CD4-positive, alpha-beta T cell treated with Interleukin-15 for 4 hours (primary cell): ENCODE data around the gene SFT2D3.

Experiments used
- DNase-seq: peaks from one replicate; pipeline ENCODE4 v3.0.0-alpha.2; 2020; ENCODE audit warnings: low spot score

Gene SFT2D3

DNA sequence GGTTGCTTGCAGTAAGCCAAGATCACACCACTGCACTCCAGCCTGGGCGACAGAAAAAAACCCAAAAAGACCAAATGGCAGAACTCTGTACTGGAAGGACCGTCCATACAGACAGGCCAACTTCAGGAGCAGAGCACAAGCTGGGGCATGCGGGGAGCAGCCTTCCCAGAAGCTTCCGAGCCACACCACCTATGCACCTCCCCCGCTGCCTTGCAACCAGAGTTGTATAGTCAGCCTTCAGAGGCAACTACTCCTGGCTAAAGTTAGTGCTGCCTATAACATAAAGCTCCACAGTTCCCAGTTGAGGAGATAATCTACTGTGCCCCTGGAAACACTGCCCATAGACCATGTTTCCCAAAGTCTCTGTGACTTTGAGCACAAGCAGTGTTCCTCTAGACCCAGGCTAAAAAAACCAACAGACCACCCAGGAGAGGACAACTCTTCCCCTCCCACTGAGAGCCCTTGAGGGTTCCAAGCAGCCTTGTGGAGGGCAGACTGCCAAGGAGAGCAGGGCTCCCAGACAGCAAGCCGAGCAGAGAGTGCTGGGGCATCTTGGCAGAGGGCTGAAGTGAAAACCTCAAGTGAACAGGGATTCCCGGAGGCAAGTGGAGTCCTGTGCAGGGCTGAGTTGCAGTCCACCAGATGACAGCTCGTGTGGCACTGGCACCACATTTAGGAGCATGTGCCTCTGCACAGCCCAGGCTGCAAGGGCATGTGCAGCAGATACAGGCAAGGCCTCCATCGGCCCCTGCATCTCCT, 6.8 kb downstream of the SFT2D3 start:
- no peak for DNase-seq

DNA sequence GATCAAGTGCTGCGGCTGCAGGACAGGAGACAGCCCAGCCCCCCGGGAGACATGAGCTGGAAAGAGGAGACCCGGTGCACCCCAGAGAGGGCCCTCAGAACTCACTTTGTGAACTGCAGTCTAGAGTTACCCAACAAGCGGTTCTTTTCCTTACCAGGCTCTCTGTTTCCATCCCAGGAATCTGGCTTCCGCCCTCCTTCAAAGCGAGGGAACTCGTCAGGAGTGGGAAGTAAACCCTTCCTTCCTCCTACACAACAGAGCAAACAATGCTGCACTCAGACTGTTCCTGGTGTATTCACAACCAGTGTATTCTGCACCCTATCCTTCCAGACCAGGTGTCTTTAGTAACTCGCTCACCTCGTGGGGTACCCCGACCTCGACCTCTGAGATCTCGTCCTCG, 8.0 kb downstream of the SFT2D3 start:
- DNase-seq = no peak

DNA sequence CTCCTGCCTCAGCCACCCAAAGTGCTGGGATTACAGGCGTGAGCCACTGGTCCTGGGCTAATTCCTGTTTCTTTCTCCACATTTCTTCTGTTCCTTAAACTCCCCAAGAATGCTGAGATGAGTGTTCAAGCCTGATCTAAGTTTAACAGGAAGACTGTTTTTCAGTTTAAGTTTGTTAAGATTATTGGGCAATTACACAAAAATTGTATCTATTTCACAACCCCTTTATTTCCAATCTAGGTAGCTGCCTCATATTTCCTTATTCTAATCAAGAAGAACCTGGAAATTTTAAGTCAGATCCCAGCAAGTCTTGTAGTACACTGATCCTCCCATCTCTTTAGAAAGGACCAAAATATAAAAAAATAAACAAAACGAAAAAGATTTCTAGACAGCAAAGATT, 11.7 kb downstream of the SFT2D3 start:
- DNase-seq = no peak

DNA sequence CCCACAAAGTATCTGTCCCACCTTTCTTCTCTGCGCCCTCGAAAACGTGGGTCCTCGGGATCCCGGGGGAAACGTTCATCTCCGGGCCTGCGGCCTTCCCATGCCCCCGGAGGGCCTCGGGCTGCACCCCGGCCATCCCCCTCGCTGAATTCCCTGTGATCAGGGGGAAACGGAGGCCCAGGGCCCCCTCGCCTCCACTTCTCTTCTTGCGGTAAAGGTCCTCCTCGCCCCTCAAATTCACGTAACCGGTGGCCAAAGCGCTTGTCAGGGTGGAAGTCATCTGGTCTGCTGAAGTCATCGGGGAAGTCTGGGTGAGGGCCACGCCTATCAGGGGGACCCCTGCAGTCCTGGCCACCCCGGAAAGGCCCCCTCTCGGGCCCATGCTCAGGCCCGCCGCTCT, 12.3 kb downstream of the SFT2D3 start:
- no peak for DNase-seq

DNA sequence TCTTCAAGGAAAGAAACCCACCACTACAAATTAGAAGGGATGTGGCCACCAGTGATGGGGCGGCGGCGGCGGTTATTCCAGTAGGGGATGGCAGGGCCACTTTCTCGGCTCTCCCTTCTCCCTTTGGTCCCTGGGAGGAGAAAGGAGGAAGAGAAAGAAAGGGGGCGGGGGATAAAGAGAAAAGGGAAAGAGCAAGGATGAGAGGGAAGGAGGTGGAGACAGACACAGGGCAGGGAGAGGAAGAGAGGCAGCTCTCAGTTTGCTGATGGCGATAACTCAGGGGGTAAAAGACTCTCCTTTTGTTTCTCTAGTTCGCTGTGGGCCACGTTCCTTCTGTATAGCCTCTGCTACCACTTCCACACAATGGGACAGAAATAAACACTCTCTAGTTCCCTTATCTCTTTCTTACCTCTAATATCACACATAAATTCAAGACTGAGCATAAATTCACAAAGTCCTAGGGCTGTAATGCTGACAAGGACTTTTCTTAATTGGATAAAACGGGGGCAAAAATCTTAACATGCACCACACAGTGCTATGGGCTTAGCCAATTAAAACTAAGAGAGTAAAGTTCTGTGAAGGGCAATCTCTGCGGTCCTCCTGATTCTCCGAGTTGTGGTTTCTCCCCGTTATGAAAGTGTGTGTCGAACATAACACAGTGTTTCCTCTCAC, 14.6 kb downstream of the SFT2D3 start:
- no peak for DNase-seq

DNA sequence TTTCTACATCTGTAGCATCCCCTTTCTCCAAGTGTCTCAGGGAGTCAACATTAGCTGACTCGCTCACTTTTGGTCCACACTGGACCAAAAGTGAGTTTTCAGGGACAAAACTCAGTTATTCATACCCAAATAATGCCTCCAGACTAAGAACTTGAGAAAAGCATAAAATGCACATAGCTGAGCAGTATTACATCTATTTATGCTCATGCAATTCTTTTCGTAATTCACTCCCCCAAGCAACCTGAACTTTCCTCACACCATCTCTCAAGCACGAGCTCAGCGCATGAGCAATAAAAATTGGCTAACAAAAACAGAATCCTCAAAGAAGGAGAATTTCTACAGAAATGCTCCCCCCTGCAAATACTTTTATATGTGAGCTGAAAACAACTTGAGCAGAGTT, 17.0 kb downstream of the SFT2D3 start:
- no peak for DNase-seq

DNA sequence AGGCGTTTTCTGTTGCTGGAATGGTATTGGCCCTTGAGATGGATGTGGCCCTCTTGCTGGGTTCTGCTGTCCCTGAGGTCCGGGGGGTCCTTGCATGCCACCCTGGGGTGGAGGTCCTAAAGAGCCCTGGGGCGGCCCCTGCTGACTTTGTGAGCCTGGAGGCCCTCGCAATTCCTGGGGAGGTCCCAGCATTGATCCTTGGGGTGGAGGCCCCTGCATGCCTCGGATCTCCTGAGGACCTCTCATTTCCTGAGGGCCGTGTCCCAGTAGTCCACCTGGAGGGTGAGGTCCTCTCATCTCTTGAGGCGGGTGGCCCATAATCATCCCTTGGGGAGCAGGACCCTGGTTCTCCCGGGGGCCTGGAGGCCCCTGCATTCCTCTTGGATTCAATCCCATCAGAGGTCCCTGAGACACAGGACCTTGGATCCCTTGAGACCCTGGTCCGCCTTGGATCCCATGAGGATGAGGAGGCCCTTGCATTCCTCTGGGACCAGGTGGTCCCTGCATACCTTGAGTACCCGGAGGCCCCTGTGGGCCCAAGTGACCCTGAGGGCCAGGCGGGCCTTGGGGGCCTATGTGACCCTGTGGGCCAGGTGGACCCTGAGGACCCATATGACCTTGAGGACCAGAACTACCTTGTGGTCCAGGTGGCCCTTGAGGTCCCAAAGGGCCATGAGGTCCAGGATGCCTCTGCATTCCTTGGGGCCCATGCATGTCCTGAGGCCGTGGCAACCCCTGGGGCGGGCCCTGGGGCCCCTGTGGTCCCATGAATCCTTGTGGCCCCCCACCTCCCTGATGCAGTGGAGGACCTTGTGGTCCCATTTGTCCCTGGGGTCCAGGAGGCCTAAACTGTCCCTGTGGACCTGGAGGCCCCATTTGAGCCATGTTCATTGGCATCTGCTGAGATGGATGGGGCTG, 18.3 kb downstream of the SFT2D3 start:
- DNase-seq = no peak

DNA sequence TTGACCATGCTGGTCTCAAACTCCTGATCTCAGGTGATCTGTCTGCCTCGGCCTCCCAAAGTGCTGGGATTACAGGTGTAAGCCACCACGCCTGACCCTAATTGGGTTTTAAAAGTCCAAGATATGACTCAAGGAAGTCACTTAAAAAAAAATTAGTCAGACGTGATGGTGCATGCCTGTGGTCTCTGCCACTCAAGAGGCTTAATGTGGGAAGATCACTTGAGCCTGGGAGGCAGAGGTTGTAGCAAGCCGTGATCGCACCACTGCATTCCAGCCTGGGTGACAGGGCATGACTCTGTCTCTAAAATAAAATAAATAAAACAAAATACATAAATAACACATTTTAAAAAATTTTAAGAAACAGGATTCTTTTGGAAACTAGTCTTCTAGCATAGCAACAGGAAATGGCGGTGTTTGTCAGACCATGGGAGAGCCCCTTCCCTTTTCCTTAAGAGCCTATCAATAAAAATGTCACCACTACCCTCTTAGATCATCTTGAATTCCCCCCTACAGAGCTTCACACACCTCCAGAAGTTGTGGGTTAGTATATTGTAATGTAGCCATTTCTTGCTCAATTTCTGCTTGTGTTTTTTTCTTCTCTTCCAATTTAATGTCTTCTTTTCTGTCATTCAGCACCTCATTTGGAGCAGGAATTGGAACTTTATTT, 20.1 kb downstream of the SFT2D3 start:
- DNase-seq = no peak

DNA sequence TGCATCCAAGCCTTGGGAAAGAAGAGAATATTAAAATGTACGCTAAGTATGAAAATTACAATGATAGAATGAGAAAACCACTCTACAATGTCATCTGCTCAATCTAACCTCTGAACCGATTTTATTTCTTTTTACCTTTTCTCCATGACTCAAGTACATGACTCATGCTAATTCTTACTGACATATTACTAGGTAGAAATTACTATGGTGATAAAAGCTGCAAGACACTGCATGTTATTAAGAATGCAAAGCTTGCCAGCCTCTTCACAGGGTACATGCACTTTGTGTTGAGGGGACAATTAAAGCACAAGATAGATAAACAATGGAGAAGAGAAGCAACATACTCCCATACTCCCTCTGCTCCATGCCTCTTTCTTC, 20.7 kb downstream of the SFT2D3 start:
- no peak for DNase-seq

DNA sequence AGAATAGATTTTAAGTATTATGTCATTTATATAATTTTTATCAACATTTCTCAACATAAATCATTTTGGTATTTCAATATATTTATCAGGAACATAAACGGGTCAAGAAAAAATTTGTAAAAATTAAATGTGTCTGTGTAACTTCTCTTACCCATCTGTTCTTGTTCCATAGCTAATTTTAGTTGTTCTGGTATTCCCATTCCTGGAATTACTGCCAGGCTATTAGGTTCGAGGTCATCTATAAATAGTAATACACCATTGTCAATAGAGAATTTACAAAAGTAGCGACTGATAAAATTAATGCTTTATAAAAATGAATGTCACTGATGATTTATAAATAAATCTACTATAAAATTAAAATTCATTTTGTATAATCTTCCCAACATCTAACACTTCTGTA, 21.5 kb downstream of the SFT2D3 start:
- no peak for DNase-seq

DNA sequence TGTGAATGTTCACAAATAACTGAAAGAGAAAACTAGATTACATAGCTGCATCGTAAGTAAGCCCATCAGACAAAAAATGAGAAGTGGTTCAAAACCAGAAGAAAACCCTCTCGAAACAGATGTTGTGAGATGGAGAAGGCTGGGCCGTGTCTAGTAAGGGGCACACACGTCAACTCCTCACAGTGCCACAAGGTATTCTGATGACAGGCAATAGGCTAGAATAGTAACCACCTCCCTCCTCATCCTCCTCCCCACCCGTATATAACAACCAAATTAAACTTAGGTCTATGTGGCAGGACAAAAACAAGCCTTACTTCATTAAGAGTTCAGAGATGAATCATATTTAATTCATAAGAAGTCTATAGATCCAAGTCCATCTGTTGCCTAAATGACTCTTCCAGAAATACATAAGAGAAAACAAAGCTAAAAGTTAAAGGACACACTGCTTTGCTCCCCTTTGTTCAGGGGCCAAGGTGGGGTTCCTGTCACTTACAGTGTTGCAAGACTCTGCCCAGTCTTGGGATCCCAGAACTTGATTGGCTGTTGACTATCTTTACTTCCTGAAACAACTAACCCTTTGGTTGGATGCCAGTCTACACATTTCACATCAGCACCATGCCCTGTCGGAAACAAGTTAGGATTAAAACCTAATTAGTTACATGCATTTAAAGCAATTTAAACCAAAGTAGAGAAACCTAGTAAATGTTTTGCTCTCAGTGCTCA, 25.0 kb downstream of the SFT2D3 start:
- DNase-seq = no peak

DNA sequence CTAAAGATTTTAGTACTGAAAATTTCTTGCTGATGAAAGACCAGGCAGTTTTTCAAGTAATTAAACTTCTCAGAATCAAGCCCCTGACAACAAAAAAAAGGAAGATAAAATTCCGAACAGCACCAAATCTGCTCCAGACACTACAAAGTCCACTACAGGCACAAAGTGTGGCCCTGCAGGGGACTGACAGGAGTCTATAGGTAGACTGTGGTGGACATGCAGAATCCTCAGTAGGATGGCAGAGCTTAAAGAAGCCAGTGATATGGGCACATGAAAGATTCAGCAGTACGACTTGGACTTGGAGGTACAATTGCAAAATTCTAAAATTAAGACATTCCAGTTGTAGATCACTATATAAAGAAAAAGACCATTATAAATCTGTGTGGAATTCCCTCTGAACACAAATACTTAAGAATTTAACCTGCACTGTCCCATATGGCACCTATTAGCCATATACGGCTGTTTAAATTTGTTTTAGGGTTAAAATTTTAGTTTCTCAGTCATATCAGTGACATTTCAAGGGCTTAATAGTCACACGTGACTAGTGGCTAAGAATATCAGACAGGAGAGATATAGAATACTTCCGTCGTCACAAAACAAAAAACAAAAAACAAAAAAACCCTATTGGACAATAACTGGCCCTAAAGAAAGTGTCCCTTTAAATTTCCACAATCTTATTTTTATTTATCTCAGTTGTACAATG, 32.0 kb downstream of the SFT2D3 start:
- no peak for DNase-seq

DNA sequence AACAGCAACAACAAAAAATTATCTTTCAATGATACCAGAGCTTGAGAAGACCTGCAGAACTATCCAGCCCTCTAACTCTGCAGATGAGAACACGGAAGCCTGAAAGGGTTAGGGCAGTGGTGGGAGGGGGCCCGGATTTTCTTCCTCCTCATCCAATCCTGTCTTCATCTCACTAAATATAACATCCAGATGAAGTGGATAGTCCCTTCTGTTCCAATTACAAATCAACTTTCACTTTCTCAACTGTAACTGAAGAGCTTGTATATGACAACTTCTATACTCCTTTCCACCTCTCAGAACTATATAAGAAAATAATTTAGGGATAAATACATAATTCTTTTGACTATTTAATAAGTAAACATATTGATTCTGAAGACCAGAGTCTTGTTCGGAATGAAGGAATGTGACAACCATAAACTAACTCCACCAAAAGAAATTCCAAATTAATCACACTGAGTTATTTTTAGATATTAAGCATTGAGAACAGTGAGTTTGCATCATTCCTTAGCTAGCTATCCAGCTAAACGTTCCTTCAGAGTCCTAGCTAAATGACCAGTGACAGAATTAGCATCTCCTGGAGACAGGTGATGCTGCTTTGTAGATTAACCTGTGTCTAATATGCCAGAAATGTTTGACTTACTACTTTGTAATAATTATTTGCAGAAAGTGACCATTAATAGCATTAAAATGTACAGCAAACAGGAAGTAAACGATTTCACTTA, 32.7 kb downstream of the SFT2D3 start:
- no peak for DNase-seq

DNA sequence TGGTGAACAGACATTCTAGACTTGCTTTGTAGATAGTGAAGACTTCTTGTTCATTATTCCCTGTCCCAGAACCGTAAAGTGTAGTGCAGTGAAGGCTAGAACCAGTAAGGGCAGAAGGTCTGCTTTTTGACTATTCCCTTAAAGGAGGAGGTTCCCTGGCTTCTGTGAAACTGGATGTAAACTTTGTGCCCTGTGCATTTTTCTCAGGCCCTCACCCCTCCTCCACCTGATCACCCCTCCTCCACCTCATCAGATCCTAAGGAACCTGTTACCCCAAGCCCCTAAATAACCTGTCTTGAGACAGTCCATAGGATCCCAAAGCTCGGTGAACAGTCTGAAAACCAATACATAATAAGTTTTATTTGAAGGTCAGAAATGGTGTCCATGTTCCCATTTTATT, 33.7 kb downstream of the SFT2D3 start:
- no peak for DNase-seq

DNA sequence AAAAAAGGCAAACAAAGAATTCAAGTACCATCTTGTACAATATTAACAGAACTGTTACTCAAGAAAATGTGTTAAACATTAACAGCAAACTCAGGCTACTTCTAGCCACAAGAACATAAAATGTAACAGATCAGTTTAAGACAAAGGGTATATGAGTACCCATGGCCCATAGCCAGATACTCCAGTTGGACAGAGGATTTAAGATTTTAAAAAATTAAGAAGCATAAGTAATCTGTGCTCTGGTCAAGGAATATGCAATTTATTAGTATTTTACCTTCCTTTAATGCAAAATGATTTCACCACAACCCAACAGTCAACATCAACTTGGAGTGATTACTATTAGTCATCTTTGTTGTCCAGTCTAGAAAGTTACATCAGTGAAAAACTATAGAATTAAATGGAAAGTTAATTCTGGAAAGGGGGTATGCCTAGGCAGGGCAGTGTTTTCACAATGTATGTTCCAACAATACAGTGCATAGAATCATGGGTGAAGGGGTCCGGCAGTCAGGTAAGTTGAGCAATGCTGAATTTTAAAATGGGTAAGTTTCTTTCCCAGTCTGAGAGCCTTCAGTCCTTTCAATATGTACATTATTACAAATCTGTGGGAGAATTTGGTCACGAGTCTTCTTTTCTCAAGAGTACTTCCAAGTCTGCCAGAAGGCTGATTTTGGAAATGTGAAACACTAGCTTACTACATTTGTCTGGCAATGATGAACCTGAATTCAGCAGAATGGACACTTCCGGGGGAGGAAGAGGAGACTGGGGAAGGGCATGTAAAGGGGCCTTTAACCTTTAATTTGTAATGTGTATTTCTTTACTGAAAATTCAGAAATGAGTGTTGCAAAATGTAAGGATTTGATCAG, 34.5 kb downstream of the SFT2D3 start:
- no peak for DNase-seq

DNA sequence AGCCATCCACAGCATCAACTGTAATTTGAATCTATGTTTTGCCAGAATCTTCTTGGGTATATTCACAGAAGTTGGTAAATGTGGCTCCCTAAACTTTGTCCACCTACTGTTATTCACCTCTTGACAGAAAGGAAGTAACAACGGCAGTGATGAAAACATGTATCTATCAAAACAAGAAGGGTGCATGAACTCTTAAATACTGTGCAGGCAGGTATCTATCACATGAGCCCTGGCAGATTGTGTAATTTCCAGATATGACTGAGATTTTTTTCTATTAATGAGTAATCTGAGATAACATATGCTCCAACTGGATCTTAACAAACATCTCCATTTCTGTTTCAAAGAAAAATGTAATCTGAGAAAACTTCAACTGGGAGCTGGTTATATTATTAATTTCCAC, 36.6 kb downstream of the SFT2D3 start:
- DNase-seq = no peak

DNA sequence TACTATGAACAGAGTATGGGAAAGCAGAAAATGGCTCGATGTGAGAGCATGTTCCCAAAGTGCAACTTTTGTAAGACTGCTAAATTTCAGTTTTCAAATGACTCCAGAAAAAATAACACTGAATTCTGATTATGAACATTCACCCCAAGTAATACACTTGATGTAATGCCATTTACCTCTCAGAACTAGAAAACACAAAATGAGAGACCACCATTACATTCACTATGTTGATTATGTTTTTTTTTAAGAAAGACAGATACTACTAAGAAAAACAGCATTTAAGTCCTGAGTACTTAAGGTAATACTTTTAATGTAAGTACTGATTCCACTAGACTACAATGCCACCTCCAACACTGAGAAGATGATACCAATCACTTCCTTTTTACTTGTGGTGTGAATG, 38.5 kb downstream of the SFT2D3 start:
- DNase-seq = no peak

DNA sequence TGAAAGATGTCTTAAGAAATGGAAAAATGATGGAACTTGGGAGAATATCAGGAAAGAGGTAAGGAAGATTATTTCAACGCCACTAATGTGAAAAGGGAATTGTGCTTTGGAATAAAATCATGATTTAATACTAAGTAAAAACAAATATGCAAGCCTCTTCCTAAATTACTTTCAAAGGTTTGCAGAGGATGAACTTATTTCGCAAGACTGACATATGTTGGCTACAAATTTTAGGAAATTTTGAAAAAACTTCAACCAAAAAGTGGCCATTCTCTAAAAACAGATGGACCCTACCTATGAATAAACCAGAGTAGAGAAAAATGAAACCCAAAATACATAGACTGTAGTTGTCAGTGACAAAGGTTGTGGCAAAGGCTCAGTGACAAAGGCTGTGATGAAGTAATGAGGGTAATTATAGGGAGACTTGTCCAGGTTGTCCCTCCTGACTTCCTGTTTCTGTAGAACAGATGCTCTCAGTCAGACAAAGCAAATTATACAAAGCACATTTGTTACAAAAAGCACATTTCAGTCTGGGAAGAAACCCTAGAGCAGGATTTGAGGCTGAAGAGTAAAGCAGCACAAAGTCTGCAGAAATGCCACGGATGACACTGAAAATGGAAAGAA, 39.5 kb downstream of the SFT2D3 start:
- DNase-seq = no peak

DNA sequence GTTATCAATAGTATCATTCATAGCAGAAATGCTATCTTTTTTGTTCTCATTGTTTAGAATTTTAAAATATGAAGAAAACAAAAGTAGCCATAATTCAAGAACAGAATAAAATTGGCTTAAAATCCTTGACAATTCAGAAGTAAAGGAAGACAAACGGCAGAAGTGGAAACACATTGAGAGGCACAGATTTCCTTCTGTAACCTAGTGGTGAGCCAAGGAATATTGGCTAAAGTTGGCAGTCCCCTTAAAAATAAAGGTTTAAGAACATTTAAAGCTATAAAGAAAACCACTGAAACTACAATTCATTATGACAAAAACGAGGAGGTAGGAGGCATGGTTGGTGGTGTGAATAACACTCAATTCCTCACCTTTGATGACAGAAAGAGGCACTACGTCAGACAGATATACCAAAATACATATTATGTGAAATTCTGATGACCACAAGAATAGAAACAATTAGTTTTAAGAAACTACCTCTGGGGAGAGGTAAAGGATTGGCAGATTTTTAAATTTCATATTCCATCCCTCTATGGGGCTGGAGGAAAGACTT, 42.3 kb downstream of the SFT2D3 start:
- no peak for DNase-seq
